ENCODE results near the gene ARMH3. TPM values are rescaled to one million over a fixed set of nuclear protein-coding genes. Genes with fewer than 3 reads are reported as not detected.

ARMH3 gene
- total RNA-seq, 3 donors from 2014 or later = 18.4 to 27.4 (median 22.4) TPM

DNA sequence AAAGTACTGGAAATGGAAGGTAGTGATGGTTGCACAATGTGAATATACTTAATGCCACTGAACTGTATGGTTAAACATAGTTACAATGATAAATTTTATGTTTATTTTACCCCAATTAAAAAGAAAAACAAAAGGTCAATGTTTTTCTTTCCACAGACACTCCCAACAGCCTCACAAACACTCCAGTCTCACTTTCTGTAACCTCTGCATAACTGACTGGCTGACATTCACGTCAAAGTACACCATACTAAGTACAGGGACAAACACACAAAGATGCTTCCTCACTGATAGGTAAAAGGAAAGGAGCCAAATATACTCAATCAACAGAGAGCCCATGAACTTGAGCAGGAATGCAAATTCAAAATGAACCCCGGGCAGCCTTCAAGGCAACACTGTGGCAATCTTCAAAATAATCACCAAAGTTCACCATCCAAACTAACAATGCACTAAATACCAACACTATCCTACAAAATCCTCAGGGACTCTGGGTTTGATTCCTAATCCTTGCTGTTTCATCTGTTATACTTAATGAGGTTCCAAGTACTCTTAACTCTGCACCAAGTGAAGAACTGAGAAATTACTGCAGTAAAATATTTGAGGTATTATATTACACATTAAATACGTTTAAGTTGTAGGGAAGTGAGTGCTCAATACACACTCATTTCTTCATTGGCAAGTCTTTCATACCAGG lies 90.8 kb downstream of the ARMH3 start:
- H3K4me3 ChIP-seq = no peak overlapping the region
- no peak for DNase-seq (ENCODE audit: low spot score in 2 of 2)
- no peaks in the 10 kb centered on the region for H3K9me3 ChIP-seq
- intact Hi-C loops (cut with DNase I; ENCODE audit: low total_unique reads) = no loop called here
- no peak overlapping the region for H3K27ac ChIP-seq
- TF ChIP-seq POLR2A (IDR thresholded peaks at IDR 0.05) (no peak), POLR2AphosphoS5 (IDR thresholded peaks at IDR 0.05) (no peak)
- TF ChIP-seq, protein P1, sequence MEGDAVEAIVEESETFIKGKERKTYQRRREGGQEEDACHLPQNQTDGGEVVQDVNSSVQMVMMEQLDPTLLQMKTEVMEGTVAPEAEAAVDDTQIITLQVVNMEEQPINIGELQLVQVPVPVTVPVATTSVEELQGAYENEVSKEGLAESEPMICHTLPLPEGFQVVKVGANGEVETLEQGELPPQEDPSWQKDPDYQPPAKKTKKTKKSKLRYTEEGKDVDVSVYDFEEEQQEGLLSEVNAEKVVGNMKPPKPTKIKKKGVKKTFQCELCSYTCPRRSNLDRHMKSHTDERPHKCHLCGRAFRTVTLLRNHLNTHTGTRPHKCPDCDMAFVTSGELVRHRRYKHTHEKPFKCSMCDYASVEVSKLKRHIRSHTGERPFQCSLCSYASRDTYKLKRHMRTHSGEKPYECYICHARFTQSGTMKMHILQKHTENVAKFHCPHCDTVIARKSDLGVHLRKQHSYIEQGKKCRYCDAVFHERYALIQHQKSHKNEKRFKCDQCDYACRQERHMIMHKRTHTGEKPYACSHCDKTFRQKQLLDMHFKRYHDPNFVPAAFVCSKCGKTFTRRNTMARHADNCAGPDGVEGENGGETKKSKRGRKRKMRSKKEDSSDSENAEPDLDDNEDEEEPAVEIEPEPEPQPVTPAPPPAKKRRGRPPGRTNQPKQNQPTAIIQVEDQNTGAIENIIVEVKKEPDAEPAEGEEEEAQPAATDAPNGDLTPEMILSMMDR (IDR thresholded peaks at IDR 0.05) = no peak
- no peaks in the 10 kb centered on the region for H3K27me3 ChIP-seq
- H3K4me1 ChIP-seq = no peaks in the 10 kb centered on the region
- H3K36me3 ChIP-seq = no peaks in the 10 kb centered on the region

DNA sequence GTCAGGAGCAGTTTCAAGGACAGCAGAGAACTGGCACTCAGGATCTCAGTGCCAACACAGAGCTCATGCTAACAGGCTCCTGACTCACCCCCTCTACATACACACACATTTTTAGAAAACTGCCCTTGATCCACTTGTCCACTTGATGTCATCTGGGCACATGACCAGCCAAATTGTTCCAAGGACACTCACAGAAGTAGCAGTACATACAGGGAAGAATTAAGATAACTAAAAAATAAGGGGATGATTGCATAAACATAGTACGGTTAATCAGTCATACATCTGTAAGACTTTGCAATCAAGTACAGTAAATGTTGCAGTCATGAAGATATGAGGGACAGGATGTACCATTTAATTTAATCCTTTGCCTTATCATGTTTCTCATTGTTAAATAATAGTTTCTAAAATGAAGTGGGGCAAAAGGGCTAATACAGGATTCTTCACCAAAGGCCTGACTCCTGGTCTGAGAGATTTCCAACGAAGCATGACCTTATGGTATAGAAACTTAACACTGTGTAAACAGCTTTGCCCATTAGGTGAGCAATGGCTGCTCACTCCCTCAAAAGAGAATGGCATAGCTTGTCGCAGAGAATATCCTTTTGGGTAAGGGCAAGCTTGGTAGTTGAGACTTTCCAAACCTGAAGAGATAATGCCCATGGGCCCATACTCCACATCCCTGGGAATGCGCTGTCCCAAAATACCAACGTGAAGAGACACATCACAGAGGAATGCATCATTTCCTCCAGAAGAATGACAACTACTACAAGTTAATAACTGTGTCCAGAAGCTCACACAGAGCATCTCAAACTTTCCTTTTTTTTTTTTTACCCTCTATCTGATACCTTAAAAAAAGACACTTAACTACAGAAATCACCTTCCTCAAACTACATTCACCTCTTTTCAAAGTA lies 94.1 kb downstream of the ARMH3 start:
- DNase-seq (ENCODE audit: low spot score in 2 of 2) = no peak
- Histone ChIP-seq H3K4me3 (no peak overlapping the region), H3K9me3 (no peaks in the 10 kb centered on the region), H3K27me3 (no peaks in the 10 kb centered on the region), H3K36me3 (no peaks in the 10 kb centered on the region), H3K4me1 (no peaks in the 10 kb centered on the region), H3K27ac (no peak overlapping the region)
- TF ChIP-seq, protein P1 (IDR thresholded peaks at IDR 0.05) = no peak
- TF ChIP-seq POLR2A (IDR thresholded peaks at IDR 0.05) (no peak), POLR2AphosphoS5 (IDR thresholded peaks at IDR 0.05) (no peak)
- intact Hi-C loops (cut with DNase I; ENCODE audit: low total_unique reads) = no loop called here

DNA sequence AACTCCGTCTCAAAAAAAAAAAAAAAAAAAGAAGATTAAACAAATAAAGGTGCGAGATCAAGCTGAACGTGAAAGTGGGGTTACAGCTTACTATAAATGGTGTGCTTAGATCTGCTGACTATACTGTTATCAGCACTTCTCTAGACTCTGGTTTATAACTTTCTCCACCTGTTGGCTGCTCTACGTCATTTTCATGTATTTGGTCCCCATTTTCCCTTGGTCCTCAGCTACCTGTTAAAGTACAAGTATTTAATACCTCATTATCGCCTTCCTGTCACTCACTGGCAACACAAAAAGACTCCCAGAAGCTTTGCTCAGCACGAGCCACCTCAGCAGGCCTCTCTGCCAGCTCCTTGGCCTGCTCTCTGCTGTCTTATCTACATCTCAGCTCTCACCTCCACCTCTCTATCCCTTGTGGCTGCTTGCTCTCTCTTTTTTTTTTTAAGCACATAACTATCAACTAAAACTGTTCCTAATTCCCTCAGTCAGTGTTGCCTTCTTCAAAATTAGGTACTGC lies 95.0 kb downstream of the ARMH3 start:
- no peak for DNase-seq (ENCODE audit: low spot score in 2 of 2)
- no peaks in the 10 kb centered on the region for H3K9me3 ChIP-seq
- H3K27me3 ChIP-seq = no peaks in the 10 kb centered on the region
- H3K27ac ChIP-seq = no peak overlapping the region
- H3K4me3 ChIP-seq = no peak overlapping the region
- H3K4me1 ChIP-seq = no peaks in the 10 kb centered on the region
- TF ChIP-seq, protein P1 (IDR thresholded peaks at IDR 0.05) = no peak
- TF ChIP-seq POLR2A (IDR thresholded peaks at IDR 0.05) (no peak), POLR2AphosphoS5 (IDR thresholded peaks at IDR 0.05) (no peak)
- H3K36me3 ChIP-seq = no peaks in the 10 kb centered on the region
- intact Hi-C loops (cut with DNase I; ENCODE audit: low total_unique reads) = no loop called here

DNA sequence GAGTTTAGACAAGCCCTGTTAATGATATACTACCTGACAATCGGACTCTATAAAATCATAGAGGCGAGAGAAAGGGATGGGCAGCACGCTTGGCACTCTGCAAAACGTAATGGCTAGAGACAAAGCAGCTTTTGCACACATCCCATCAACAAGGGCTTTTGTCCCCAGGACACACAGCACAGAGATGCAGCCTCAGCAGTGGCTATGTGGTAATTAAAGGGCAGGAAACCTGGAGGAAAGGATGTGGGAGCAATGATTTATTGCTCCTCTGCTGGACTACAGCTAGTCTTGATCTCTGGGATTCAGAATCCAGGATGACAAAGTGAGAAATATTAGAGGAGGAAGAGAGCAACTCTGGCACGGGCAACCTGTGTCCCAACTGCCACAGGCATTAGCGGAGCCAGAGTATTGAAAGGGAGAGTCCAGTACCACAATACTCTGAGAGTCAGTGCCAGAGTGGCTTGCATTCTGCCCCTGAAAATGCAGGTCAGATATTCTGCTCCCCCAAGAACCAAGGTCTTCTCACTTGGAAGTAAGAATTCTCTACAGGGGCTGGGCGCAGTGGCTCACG lies 96.5 kb downstream of the ARMH3 start:
- Histone ChIP-seq H3K36me3 (no peaks in the 10 kb centered on the region), H3K4me1 (no peaks in the 10 kb centered on the region), H3K4me3 (no peak overlapping the region), H3K27me3 (no peaks in the 10 kb centered on the region), H3K9me3 (no peaks in the 10 kb centered on the region), H3K27ac (no peak overlapping the region)
- intact Hi-C loops (cut with DNase I; ENCODE audit: low total_unique reads) = no loop called here
- TF ChIP-seq, protein P1 (IDR thresholded peaks at IDR 0.05) = no peak
- TF ChIP-seq POLR2A (IDR thresholded peaks at IDR 0.05) (no peak), POLR2AphosphoS5 (IDR thresholded peaks at IDR 0.05) (no peak)
- DNase-seq (ENCODE audit: low spot score in 2 of 2) = no peak

Measured in breast epithelium (tissue), 4 donors.